T-helper 1 cell (primary cell): ENCODE results near the gene POLN.

Source experiments
- DNase-seq, 5 donors: peaks; one replicate each; pipeline ENCODE4 v3.0.0-alpha.2; 2012 to 2020

POLN gene

GRCh38 chr4:2262145-2262943 lies 20.4 kb upstream of the POLN start:
- peak; percentile 96 to 100 (median 97) for DNase-seq

DNA sequence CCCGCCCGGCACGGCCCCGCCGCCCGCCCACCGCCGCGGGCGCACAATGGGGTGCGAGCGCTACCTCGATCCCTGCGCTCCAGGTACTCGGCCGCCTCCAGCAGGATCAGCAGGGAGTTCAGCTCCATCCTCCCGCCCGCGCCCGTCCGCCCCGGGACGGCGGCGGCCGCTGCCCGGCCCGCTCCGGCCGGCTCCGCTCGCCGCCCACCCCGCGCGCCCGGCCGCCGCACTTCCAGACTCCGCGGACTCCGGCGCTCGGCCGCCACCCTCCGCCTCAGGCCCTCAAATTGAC lies 19.9 kb upstream of the POLN start, which contains the start of gene MXD4:
Gene MXD4 (minus strand): TSS at position 257 of the 292 bp plus-strand sequence. CDS start 129 bp downstream, at position 128.
- DNase-seq: no peak

- DNase-seq: peak; percentile 25 to 68 (median 42)
These were observed 19.4 kb upstream of the POLN start for GRCh38 chr4:2261110-2261852.

DNA sequence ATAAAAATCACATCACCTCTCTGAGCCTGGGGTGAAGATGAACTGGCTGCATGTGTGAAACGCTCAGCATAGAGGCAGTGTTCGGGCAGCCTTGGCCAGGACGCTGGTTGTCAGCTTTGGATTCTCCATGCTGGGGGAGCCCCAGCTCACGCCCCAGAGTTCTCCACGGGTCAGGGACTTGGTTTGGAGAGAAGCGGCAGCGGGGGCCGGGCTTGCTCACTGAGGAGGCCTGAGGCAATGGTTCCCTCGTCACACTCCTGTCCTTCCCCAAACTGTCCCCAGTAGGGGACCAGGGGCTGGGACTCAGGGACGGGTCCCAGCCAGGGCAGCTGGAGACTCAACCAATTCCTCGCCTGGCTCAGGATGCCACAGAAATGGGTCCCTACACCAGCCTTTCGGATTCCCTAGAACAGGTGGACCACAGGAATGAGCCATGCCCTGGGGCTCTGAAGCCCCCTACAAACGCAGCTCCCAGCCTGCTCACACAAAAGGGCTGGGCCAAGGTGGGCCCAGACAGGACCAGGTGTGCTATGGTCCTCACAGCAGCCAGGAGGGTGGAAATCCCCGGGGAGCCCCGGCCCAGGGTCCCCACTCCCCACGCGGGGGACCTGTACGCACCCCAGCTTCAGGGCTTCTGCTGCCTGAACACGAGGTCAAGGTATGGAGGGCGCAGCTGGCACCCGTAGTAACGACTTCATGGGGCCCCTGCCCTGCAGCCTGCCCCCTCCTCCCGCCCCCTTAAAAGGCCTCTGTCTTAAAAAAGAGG lies 18.6 kb upstream of the POLN start:
- DNase-seq: peak in 1 of 5 donors; percentile 1

DNA sequence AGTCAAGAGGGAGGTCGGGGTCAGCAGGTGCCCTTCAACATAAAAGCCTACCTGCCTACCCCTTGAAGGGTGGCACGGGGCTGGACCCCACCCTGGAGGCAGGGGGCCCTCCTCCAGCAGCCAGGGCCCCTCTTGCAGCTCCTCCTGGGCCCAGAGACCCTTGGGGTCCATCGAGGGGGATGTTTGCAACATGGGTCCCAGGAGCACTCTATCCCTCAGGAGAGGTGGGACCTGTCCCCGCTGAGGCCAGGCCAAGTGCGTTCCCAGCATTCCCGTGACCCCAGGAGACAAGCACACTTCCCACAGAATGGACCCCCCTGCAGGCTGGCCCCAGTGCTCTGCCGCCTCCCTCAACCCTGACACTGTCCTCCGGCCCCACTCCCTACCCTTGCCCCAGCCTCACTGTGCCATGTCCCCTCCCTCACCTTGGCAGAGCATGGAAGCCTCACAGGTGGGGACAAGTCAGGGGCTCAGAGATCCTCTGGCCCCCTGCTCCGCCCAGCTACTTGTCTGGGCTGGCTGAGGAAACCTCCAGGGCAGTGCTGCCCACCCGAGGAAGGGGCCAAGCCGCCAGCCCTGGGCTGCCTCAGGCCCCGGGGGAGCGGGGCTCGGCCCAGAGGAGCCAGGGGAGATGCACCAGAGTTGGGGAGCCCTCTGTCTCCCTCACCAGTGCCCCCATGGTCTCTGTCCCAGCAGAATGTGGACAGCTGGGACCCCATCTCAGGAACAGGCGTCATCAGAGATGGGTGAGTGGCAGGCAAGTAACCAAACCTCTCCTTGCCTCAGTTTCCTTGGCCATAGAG lies 17.8 kb upstream of the POLN start:
- no peak for DNase-seq

DNA sequence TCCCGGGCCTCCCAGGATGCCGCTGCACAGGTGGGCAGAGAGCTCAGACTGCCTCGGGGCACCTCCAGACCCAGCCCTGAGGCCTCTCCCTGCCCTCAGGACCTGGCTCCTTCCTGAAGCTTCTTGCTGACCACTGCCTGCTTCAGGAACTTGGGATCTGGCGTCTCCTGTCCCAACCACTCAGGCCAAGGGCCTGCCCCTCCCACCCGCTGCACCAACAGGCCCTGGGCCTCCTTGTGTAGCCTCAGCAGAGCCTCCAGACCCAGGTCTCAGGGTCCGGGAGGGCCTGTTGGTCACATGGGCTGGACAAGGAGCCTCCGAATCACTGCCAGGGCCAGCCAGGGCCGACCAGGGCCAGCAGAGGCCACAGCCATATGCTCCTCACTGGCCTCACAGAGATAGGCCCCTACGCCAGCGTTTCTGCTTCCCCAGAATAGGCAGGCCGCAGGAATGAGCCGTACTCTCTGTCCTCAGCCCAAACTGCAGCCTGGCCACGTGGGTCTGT lies 17.2 kb upstream of the POLN start:
- DNase-seq: no peak

- peak in 1 of 5 donors; percentile 3 for DNase-seq
These were observed 16.4 kb upstream of the POLN start for GRCh38 chr4:2258091-2259035.

- no peak for DNase-seq
These were observed 15.6 kb upstream of the POLN start for GRCh38 chr4:2257361-2258081.

- DNase-seq: peak in 1 of 5 donors; percentile 6
These were observed 14.9 kb upstream of the POLN start for GRCh38 chr4:2256781-2257191.

GRCh38 chr4:2256156-2256731 lies 14.3 kb upstream of the POLN start:
- DNase-seq: no peak

DNA sequence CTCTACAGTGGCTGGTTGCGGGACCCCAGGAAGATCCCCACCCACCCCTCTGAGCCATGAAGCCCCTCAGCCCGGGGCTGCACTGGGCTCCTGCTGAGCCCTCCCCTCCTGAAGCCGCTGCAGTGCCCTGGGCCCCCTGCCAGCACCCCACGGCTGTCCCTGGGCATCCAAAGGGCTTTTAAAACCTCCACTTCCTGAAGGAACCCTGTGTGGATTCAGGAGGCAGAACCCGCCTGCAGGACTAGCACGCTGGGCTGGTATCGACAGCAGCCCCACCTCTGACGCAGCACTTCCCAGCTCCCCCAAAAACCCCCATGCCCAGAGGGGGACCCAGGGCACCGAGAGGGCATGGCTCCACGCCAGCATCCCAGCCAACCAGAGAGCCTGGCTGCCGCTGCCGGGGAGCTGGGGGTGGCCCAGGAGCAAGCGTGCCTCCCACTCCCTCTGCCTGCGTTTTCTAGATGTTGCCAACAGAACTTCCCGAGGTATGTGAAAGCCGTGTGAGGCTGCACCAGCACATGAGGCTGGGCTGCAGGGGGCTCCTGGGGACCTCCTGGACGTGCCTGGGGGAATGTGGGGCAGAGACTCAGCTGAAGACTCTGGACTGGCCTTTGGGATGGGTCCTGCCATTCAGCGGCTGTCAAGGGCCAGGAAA lies 13.7 kb upstream of the POLN start:
- peak in 1 of 5 donors; percentile 5 for DNase-seq

DNA sequence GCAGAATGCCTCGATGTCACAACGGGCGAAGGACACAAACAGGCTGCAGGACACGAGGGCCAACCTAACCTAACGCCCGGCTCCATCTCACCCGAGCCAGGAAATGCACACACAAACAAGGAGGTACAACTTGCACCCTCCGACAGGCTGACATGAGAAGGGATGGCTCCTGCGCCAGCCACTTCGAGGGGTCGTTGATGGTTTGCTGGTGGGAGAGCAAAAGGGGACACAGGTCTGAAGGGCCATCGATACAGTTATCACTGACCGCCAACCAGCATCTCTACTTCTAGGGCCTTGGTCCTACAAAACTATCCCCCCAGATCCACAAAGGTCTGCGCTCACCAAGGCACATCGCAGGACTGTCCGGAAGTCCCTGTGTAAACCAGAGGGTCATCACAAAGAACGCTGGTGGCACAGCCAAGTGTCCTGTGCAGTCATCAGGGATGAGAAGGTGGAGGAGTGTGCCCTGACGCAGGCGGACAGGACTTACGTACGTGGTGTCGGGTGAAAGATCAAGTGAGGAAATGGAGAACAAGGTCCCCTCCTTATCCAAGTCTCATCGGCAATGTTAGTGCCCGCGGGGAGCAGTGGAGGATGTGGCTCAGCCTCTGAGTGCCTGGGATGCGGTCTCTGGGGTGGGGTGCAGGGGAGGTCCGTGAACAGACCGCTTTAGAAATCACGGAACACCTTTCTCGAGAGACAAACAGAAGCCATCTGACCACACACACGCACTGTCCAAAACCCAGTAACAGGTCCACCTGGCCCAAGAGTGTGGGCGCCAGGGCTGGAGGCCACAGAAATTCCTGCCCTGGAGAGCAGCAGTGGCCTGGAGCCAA lies 13.0 kb upstream of the POLN start:
- peak in 1 of 5 donors; percentile 5 for DNase-seq

DNA sequence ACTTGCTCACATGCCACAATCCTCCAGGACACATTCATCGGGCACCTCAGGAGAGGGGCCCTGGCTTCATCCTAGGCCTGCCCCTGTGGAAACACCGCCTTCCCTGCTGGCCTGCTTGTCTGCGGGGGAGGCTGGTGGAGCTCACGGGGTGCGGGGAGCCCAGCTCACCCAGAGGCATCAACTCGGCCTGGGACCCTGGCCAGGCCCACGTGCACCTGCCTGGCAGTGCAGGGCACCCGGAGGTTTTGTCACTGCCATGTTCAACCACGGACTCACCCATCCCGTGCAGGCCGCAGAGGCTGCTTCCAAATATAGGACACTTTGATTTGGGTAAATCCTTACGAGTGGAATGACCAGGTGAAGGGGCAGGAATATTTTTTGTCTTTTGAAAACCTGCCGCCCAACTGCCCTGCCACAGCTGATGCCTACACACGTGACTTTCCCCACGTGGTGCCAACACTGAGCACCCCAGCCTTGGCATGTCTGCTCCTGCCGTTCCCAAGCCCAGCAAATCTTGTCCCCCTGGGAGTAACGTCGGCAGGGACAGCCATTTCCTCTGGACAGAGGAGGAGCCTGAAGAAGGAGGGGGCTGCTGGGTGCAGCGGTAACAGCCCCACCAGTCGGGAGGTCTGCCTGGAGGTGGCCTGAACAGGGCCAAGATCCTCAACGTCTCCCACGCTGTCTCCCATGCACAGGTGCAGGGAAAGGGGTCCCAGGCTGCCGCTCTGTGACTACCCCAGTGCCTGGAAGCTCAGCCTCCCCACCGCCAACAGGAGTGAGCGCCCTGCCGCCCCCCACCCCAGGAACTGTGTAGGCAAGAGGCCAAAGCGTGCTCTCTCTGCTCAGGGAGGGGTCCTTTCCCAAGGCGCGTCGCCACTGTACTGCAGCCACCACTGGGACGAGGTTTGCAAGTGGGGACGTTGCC lies 11.5 kb upstream of the POLN start:
- DNase-seq: no peak

- no peak for DNase-seq
These were observed 10.7 kb upstream of the POLN start for GRCh38 chr4:2252530-2253091.

- no peak for DNase-seq
These were observed 10.0 kb upstream of the POLN start for GRCh38 chr4:2251795-2252529.
